ENCODE measurements around the gene CD47.

The CD47 gene

DNA sequence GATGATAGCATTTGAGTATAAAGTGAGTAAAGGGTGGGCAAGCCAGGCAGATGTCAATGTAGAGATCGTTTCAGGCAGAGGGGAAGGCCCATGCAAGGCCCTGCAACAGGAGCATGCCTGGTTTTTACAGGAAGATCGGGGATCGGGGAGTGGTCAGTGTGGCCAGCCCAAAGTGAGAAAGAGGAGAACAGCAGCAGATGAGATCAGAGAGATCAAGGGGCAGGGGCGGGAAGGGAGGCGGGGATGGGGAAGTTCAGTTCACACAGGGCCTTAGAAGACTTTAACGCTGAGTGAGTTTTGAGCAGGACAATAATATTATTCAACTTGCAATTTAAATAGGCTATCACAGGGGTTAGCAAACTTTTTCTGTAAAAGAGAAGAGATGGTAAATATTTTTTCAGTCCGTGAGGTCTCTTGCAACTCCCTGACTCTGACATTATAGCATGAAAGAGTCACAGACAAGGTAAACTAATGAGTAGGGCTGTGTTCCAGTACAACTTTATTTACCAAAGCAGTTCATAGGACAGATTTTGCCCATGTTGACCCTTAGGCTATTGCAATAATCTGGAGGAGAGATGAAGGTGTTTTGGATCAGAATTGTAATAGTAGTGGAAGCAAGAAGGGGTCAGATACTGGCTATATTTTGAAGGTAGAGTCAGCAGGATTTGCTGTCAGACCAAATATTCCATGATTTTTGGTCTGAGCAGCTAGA is 12.4 kb upstream of the CD47 start:
- Histone ChIP-seq H3K27ac (ENCODE audit: poor library complexity, severe bottlenecking) (no peak overlapping the region), H3K27me3 (ENCODE audit: insufficient read depth, poor library complexity, severe bottlenecking) (no peaks in the 10 kb centered on the region), H3K9me3 (ENCODE audit: severe bottlenecking) (no peaks in the 10 kb centered on the region), H3K4me1 (ENCODE audit: insufficient read depth, poor library complexity, severe bottlenecking) (no peaks in the 10 kb centered on the region), H3K36me3 (ENCODE audit: low read depth) (no peaks in the 10 kb centered on the region), H3K4me3 (ENCODE audit: severe bottlenecking) (no peak overlapping the region)
- no peak for DNase-seq (ENCODE audit: low spot score)
- TF ChIP-seq, protein P1, sequence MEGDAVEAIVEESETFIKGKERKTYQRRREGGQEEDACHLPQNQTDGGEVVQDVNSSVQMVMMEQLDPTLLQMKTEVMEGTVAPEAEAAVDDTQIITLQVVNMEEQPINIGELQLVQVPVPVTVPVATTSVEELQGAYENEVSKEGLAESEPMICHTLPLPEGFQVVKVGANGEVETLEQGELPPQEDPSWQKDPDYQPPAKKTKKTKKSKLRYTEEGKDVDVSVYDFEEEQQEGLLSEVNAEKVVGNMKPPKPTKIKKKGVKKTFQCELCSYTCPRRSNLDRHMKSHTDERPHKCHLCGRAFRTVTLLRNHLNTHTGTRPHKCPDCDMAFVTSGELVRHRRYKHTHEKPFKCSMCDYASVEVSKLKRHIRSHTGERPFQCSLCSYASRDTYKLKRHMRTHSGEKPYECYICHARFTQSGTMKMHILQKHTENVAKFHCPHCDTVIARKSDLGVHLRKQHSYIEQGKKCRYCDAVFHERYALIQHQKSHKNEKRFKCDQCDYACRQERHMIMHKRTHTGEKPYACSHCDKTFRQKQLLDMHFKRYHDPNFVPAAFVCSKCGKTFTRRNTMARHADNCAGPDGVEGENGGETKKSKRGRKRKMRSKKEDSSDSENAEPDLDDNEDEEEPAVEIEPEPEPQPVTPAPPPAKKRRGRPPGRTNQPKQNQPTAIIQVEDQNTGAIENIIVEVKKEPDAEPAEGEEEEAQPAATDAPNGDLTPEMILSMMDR (IDR thresholded peaks at IDR 0.05; ENCODE audit: poor library complexity, severe bottlenecking), result no peak
- ATAC-seq (ENCODE audit: low read depth), result no peak

DNA sequence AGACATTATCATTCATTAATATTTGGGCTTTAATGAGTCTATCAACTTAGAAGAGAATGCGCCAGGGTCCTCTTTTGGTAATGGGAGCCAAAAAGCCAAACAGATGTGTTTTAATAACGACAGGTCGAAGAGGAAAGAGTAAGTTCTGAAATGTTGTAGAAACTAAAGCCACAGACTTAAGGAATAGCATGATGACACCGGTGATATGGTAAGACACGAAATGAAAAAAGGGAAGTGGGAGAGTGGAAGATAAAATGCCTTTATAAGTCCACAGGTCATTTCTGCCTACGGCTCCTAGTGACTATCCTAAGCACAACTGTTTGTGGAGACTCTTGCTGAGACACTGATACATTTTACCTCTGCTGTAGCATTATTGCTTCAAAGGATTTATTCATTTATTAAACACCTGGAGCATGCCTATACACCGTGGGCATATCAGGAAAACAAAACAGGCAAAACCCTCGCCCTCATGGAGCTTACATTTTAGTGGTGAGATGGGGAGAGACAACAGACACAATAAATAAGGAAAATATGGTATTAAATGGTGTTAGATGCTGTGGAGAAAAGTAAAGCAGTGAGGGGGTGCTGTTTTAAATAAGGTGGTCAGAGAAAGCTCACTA is 11.7 kb upstream of the CD47 start:
- no peak for ATAC-seq (ENCODE audit: low read depth)

DNA sequence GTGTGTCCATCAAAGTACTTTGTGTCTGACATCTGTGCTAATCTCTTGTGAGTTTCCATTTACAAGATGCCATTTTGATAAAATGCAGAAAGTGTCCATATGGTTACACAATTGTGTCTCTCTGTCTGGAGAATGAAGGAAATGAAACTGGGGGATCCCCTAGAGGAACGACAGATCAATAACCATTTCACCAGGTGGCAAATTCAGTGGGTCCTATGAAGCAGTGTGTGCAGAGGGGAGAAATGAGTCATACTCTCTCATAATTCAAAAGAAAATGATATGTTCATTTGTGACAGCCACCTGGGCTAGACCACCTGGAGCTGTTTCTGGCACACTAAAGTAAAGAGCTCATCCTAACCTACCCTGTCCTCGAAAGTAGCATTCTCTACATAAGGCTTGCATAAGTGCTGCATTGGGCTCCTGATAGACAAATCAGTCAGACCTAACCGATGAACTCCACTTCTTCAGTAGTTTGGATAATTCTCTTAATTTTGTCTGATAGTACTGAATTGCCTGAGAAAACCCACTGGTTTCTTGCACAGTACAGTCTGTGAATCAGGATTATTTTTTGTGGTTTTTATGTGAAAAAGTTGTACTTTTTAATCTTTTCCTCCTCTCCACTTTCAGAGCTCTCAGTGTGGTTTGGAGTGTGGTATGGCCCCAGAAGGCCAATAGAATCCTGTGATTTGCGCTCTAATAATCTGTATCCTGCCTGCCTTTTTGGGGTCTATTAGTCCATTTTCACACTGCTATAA is 10.3 kb upstream of the CD47 start:
- H3K9me3 ChIP-seq (ENCODE audit: severe bottlenecking), result no peaks in the 10 kb centered on the region
- no peaks in the 10 kb centered on the region for H3K27me3 ChIP-seq (ENCODE audit: insufficient read depth, poor library complexity, severe bottlenecking)
- peaks cover 1% of the 10 kb centered on the region for H3K4me1 ChIP-seq (ENCODE audit: insufficient read depth, poor library complexity, severe bottlenecking)
- no peak overlapping the region for H3K27ac ChIP-seq (ENCODE audit: poor library complexity, severe bottlenecking)
- H3K4me3 ChIP-seq (ENCODE audit: severe bottlenecking), result no peak overlapping the region
- DNase-seq (ENCODE audit: low spot score), result no peak
- no peaks in the 10 kb centered on the region for H3K36me3 ChIP-seq (ENCODE audit: low read depth)
- no peak for ATAC-seq (ENCODE audit: low read depth)
- TF ChIP-seq, protein P1 (IDR thresholded peaks at IDR 0.05; ENCODE audit: poor library complexity, severe bottlenecking), result no peak

More for the DNA sequence above, 11.7 kb upstream of the CD47 start:
- Histone ChIP-seq H3K36me3 (ENCODE audit: low read depth) (no peaks in the 10 kb centered on the region), H3K4me3 (ENCODE audit: severe bottlenecking) (no peak overlapping the region), H3K27me3 (ENCODE audit: insufficient read depth, poor library complexity, severe bottlenecking) (no peaks in the 10 kb centered on the region), H3K27ac (ENCODE audit: poor library complexity, severe bottlenecking) (no peak overlapping the region), H3K9me3 (ENCODE audit: severe bottlenecking) (no peaks in the 10 kb centered on the region), H3K4me1 (ENCODE audit: insufficient read depth, poor library complexity, severe bottlenecking) (no peaks in the 10 kb centered on the region)
- TF ChIP-seq, protein P1 (IDR thresholded peaks at IDR 0.05; ENCODE audit: poor library complexity, severe bottlenecking), result no peak
- no peak for DNase-seq (ENCODE audit: low spot score)

DNA sequence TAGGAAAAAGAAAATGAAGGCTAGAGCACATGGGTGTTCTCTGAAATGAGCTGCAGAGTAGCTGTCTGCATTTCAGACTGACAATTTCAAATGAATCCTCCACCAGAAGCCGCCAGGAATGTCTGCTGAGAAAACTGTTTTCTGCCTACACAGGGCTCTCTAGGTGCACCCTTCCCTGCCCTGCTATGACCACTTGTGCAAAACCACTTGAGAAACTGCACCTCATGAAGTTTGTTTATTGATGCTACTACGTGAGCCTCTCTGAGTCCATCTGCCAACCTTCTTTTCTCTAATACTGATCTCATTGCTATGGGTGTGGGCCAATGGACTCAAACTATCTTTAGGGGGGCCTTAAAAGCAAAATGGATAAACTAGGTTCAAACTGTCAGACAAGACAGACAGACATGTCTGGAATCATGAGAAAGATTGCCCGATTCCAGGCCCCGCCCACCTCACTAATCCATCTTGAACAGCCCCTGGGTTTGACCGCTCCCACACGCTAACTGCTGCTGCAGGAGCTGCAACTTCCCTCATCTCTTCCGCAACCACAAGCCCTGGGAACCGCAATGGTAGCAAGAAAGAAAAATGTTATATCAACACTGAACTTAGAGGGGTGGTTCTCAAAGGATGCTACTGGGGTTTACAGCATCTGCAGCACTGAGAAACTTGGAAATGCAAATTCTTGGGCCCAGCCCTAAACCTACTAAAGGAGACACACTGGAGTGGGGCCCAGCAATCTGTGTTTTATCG is 9.0 kb upstream of the CD47 start:
- Histone ChIP-seq H3K4me1 (ENCODE audit: insufficient read depth, poor library complexity, severe bottlenecking) (peaks cover 3% of the 10 kb centered on the region), H3K27me3 (ENCODE audit: insufficient read depth, poor library complexity, severe bottlenecking) (no peaks in the 10 kb centered on the region), H3K36me3 (ENCODE audit: low read depth) (no peaks in the 10 kb centered on the region), H3K27ac (ENCODE audit: poor library complexity, severe bottlenecking) (no peak overlapping the region), H3K4me3 (ENCODE audit: severe bottlenecking) (no peak overlapping the region), H3K9me3 (ENCODE audit: severe bottlenecking) (no peaks in the 10 kb centered on the region)
- TF ChIP-seq, protein P1 (IDR thresholded peaks at IDR 0.05; ENCODE audit: poor library complexity, severe bottlenecking), result no peak
- DNase-seq (ENCODE audit: low spot score) (no peak), ATAC-seq (ENCODE audit: low read depth) (no peak)
